ENCODE measurements around the gene PSME2.
A peak's percentile ranks its signal among the peaks of the same experiment; 100 is the strongest.

PSME2 gene

DNA sequence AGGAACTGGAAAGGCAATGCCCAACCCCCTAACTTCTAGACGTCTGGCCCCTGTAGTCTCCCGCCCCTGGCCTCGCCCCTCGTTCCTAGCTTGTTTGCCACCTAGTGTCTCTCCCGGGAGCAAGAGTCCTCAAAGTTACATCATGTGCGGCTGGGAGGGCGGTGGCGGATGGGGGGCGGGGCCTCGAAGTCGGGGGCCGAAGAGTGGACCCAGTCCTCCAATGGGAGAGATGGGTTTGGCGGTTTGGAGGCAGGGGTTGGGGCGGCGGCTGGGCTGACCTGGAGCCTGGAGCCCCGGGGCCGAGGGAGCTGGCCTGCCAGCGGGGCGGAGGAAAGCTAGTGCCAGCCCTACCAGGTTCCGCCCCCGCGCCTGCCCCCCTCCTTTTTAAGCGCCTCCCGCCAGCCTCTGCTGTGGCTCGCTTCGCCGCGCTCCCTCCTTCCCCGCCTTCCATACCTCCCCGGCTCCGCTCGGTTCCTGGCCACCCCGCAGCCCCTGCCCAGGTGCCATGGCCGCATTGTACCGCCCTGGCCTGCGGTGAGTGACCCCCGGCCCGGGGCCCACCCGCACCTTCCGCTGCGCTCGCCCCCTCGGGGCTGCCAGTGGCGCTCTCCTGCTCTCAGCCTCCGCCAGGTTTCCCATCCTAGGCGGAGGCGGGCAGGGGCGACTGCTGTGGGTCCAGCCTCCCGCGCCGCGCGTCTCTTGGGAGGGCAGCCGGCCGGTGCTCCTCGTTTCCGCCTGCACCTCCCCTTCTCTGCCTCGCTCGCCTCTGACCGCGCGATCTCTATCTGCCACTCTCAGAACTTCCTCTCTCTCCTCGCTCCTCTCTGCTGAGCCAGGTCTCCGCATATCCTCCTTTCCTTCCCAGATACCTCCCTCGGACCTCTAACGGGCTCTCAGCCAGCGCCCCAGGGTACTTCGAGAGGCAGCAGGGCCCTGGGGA, 52.2 kb downstream of the PSME2 start, which contains the start of gene PCK2:
Gene PCK2 (plus strand): TSS at position 411 of the 940 bp plus-strand sequence. CDS start 95 bp downstream, at position 506.
- Histone ChIP-seq H3K9me3 (ENCODE audit: control insufficient read depth, insufficient read depth, low read length) (no peaks in the 10 kb centered on the region; the same call in 1 of the 2 replicates), H3K4me1 (ENCODE audit: insufficient read depth, low read length) (peaks cover 9% of the 10 kb centered on the region), H3K36me3 (ENCODE audit: insufficient read depth, low read length) (peaks cover 11% of the 10 kb centered on the region; the same call in 1 of the 2 replicates), H3K9ac (ENCODE audit: low read depth, low read length) (peak within 1 kb of the TSS; percentile 99)

Data from ES-I3 (cell line).